Neural cell (in vitro differentiated cells): Measurements from ENCODE around the gene GLUD2.

ENCODE experiments used
- CTCF ChIP-seq: fragments of 450-650 bp; IDR thresholded peaks from 2 replicates; pipeline ENCODE4 v1.5.1; 2014; ENCODE audit warnings: antibody characterized with exemption, mild to moderate bottlenecking, moderate library complexity; ENCODE audit not compliant: poor library complexity, severe bottlenecking
- POLR2AphosphoS5 ChIP-seq: IDR thresholded peaks from 2 replicates; pipeline ENCODE4 v1.6.1; 2012
- RAD21 ChIP-seq: fragments of 450-650 bp; conservative IDR thresholded peaks from 2 replicates; pipeline ENCODE4 v1.6.1; 2014; ENCODE audit warnings: antibody characterized with exemption, mild to moderate bottlenecking, moderate library complexity
- REST ChIP-seq: IDR thresholded peaks from 2 replicates; pipeline ENCODE4 v1.6.1; 2012; ENCODE audit warnings: borderline replicate concordance
- SMC3 ChIP-seq: fragments of 450-650 bp; conservative IDR thresholded peaks from 2 replicates; pipeline ENCODE4 v1.6.1; 2014; ENCODE audit warnings: antibody characterized with exemption, mild to moderate bottlenecking, moderate library complexity; ENCODE audit not compliant: poor library complexity

GRCh38 chrX:120999413-120999812 lies 48.0 kb upstream of the GLUD2 start:
- TF ChIP-seq CTCF, result no peak
- TF ChIP-seq REST, result no peak
- TF ChIP-seq RAD21, result no peak
- no peak for TF ChIP-seq POLR2AphosphoS5
- TF ChIP-seq SMC3, result no peak
